HG03025 (cell line): ENCODE measurements around the gene FAM221B.

Source experiments
- ATAC-seq: cut with Tn5 transposase; IDR thresholded peaks from one replicate; pipeline ENCODE4 v1.9.1; 2021; ENCODE audit warnings: mild to moderate bottlenecking, moderate library complexity; ENCODE audit not compliant: unreplicated experiment, low FRiP score

The FAM221B gene

DNA sequence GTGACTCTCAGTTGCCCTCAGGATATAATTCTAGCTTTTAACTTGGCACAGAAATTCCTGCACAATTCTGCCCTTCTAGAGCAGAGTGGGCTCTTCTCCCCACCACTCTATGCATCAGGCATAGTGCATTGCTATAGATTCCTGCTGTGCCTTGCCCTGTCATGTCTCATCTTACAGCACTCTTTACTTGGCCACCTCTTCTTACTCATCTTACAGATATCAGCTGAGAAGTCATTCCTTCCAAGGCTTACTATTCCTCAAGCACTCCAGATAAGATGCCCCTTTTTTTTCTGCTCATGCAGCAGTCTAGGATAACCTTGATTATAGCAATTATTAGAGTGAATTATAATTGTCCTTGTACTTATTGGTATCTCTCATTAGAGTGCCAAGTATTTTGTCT lies 5.6 kb downstream of the FAM221B start:
- no peak for ATAC-seq

DNA sequence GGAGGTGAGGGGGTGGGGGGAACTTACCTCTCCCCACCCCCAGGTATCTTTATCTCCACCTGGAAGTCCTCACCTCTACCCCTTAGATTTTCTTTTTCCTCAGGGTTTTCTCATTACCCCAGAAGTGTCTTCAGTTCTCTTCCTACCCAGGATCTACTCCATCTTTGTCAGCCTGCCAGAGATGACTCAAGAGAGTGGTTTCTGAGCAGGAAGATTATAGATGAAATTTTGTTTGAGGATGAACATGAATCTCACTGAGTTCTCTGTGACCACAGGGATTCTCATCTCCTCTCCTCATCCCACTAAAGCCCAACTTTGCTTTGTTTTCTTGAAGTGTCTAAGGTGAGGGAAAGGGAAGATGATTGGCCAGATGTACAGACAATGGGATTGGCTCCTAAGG lies 8.5 kb downstream of the FAM221B start:
- no peak for ATAC-seq

GRCh38 chr9:35818341-35818740 lies 10.2 kb downstream of the FAM221B start:
- no peak for ATAC-seq

- no peak for ATAC-seq
These were observed 11.8 kb downstream of the FAM221B start for GRCh38 chr9:35816708-35817107.

- peak; percentile 81 for ATAC-seq
These were observed 13.5 kb downstream of the FAM221B start, which contains the start of gene HINT2 for GRCh38 chr9:35814841-35815543. TSS of gene HINT2 (minus strand) at chr9:35815042. CDS start at chr9:35814979, 63 bp downstream.

GRCh38 chr9:35814106-35814840 lies 14.3 kb downstream of the FAM221B start:
- peak; percentile 9 for ATAC-seq

DNA sequence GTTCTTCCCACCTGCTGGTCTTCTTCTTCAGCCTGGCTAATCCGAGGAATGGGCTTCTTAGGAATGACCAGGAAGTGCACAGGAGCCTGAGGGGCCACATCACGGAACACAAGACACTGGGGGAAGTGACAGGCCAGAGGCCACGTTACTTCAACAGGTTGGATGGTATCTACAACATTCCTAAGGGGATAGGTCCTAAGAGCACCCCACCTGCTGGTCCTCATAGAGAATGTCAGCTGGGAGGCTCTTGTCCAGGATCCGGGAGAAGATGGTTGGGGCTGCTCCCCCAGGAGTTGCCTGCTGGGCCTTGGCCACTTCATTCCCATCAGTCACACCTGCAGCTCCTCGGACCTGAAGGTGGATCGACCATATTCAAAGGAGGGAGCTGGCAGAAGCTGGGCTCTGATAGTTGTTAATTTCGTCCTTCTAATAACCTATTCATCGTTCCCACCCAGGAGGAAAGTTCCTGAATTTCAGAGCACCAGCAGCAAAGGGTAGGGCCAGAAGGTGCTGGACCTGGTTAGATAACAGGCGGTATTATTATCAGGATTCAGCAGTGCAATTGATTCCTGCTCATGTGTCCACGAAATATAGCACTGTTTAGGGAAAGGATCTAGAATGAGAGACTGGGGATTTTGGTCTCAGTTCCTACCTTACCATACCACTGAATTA lies 15.0 kb downstream of the FAM221B start:
- ATAC-seq: no peak

GRCh38 chr9:35812025-35812602 lies 16.4 kb downstream of the FAM221B start, which contains the start of gene SPAG8:
TSS of gene SPAG8 (minus strand) at chr9:35812262. CDS start at chr9:35812147, 115 bp downstream.
- ATAC-seq: peak; percentile 39

DNA sequence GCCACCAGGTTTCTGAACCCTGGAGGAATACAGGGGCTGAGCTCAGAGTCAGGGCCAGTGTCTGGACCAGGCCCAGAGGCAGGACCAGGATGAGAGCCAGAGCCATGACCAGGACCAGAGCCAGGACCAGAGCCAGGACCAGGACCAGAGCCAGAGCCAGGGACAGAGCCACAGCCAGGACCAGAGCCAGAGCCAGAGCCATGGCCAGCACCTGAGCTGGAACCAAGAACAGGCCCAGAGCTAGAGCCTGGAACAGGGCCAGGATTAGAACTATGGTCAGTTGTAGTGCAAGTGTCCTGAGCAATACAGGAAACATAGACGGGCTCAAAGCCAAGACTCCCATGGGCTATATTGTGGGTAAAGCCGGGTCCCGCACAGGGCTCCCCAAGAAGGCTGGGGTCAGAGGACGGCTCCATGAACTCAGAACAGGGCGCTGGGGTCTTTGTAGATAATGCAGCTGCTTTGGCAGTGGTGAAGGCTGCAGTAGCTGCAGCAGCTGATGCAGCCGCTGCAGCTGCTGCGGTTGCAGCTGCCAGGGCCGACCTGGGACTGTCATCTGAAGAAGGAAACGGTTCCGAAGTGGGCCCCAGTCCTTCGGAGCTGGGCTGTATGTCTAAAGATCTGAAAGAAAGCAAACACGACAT lies 17.0 kb downstream of the FAM221B start:
- ATAC-seq: peak; percentile 0

GRCh38 chr9:35810122-35810521 lies 18.4 kb downstream of the FAM221B start:
- ATAC-seq: no peak

DNA sequence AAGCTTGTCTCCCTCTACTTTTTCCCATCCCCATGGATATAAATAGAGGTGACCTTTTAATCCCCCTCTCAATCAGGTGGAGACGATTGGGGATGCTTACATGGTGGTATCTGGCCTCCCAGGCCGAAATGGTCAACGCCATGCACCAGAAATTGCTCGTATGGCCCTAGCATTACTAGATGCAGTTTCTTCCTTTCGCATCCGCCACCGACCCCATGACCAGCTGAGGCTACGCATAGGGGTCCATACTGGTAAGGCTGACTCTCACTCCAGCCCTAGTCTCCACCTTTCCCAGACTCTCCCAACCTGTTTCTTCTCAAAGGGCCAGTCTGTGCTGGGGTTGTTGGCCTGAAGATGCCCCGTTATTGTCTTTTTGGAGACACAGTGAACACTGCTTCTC lies 20.1 kb downstream of the FAM221B start:
- ATAC-seq: no peak

DNA sequence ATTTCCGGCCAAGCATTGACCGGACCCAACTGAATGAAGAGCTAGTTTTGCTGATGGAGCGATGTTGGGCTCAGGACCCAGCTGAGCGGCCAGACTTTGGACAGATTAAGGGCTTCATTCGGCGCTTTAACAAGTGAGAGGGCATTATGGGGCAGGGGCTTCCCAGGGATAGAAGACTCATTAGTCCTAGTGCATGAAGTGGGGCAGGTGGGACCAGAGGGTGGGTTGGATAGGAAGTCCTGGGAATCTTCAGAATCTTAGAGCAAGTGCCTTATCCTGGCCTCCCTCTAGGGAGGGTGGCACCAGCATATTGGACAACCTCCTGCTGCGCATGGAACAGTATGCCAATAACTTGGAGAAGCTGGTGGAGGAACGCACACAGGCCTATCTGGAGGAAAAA lies 22.4 kb downstream of the FAM221B start:
- no peak for ATAC-seq

DNA sequence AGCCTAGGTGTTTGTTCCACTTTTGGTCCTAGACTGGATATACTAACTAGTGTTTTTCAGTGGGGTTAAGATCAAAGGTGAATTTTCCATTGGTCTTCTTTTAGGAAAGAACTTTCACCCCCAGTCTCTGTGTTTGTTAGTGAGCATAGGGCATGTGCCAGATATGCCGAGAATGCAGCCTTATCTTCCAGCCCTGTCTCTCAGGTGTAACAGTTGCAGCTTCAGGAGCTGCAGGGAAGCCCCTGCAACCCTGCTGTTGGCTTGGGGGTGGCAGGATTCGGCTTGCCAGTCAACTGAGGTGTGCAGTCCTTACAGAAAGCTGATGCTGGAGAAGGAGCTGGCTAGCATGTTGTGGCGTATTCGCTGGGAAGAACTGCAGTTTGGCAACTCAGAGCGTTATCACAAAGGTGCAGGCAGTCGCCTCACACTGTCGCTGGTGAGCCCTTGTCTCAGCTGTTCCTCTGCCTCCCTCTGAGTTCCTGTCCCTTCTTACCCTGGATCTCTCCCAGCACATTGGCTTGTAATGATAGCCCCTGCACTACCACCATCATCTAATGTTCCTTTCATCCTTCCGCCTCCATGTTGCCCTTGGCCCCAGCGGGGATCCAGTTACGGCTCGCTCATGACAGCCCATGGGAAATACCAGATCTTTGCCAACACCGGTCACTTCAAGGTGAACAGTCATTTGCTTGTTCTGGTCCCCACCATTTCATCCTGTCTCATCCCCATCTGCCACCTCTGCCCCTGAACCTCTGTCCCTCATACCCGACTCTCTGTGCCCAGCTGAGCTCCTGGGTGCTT lies 27.0 kb downstream of the FAM221B start:
- no peak for ATAC-seq

DNA sequence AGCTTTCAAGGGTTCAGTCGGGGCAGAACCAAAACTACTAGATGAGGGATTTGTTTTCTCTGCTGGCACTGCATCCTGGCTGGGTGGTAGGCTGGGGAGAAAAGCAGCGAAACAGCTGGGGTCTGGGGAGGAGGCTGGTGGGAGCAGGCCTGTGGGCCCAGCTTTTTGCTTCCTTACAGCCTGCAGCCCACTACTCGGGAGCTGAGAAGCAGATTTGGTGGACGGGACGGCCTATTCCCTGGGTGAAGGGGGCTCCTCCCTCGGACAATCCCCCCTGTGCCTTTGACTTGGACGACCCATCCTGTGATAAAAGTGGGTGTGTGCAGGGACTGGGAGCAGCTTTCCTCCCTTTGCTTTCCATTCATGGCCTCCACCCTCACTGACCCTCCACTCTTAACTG lies 28.0 kb downstream of the FAM221B start:
- ATAC-seq: no peak

DNA sequence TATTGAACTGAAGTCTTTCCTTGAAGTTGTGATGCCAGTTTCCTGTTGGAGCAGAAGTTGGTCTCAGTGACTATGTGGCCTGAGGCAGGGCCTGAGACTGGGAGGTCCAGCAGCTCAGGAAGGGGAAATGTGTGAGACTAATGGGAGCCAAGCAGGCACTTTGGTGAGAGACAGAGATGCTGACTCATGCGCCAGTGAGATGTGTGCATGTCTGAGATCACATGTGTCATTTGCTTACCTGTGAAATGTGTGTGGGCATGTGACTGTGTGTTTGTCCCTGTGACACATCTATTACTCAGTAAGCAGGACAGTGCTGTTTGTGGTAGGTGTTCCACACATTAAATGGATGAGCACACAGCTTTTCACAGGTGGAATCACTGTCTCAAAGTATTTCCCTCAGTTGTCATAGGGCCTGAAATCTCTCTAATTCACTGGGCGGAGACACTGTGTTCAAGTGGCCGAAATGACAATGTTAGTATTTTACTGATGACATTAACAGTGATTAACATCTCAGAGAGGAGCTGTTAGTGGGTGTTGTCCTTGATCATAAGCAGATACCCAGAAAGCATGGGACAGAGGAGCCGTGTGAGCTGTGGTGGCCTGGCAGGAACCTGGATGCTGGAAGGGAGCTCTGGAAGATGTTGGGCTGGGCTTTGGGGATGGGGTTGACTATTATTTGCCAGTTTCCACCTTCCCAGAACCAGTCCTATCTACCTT lies 29.7 kb downstream of the FAM221B start:
- ATAC-seq: no peak

DNA sequence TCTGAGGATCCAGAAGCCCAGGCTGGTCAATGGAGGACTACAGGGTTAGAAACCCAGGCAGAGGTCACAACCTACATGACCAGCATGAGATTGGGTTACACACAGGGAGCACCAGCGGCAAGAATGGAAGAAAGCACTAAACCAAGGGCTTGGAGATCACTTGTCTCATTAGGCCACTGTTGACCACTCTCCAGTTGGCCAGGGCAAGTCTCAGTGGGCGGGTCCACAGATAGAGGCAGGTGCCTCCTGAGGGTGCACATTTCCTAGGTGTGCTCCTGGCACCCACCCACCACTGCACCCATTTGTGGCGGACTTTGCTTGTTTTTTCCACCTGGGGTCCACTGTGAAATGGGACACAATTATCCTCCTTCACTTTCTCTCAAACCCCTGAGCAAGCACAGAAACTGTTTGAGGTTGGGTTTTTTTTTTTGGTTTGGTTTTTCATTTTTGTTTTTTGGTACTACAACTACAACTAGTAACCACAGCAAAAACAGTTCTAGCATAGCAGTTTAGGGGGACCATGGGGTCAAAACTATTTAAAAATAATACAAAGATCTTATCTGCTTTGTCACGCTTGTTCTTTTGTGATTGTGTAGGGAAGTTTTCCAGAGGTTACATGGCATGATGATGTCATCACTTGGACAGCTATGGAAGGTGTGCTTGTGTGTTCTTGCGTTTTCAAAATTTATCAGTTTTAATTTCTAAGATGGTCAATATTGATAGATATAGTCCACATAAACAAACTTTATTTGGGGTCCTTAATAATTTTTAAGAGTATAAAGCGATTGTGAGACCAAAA lies 31.0 kb downstream of the FAM221B start:
- no peak for ATAC-seq

DNA sequence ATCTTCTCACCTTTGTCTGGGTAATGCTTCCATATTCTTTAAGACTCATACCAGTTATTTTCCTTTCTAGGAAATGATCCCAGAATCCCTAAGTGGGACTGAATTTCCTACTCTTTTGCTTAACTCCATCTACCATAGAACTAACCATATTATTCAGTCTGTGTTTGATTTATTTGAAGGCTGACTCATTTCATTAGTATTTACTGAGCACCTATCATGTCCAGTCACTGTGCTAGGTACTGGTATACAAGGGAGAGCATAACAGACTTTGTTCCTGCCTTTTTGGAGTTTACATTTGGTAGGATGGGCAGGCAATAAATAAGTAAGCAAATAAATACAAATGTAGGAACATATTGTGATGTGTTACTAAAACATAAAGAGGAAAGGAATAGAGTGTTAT lies 32.8 kb downstream of the FAM221B start:
- ATAC-seq: no peak

- no peak for ATAC-seq
These were observed 35.1 kb downstream of the FAM221B start for GRCh38 chr9:35793461-35793860.
